Endothelial cell of hepatic sinusoid (primary cell): ENCODE measurements around the gene UNC93B1.

Experiments
- in situ Hi-C: cut with HindIII; loops from 2 replicates; pipeline ENCODE4 v1.10.0; 2017; ENCODE audit warnings: low sequenced_read_pairs

The UNC93B1 gene

DNA sequence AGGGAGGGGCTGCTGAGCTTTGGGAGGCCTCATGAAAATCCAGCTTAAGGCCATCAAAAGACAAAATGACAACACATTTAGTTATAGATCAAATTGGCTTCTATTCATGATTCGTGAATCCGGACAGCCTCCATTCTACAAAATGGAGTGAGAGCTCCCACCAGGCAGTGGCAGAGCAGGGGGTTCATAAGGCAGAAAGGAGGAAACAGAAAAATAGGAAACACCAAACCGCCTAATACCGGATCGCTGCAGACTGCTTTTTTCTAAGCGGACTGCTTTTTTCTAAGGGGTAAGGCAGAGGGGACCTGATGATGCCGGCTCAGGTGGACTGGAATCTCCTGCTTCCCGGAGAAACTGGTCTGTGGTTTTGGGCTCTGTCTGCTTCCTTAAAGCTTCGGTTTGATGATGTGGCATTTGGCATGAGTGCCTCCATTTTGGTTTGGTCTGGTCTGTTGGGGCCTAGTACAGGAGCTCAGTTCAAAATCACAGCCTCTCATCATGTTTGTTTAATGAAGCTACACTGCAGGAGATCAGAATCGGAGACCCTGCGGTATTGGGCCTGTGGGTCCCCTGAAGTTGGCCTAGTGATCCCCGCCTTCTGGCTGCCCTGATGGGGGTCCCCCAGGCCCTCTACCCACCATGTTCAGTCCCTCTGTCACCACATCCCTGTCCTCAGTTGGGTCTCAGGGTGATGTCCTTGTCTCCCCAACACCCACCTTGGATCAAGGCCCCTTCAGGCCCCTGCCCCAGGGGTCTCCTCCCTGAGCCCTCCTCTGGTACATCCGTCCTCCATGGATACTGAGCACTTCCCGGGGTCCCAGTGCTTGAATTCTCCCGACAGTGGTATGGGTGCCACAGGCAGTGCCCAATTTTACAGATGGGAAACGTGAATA lies 7.4 kb upstream of the UNC93B1 start:
- in situ Hi-C loops, result no loop called here

- in situ Hi-C loops, result no loop called here
These were observed 6.5 kb upstream of the UNC93B1 start, which contains the start of gene ALDH3B1 for GRCh38 chr11:68010090-68011041. Gene ALDH3B1, plus strand, starts transcription at chr11:68010327. Its CDS starts 4,971 bp downstream, at chr11:68015298.

DNA sequence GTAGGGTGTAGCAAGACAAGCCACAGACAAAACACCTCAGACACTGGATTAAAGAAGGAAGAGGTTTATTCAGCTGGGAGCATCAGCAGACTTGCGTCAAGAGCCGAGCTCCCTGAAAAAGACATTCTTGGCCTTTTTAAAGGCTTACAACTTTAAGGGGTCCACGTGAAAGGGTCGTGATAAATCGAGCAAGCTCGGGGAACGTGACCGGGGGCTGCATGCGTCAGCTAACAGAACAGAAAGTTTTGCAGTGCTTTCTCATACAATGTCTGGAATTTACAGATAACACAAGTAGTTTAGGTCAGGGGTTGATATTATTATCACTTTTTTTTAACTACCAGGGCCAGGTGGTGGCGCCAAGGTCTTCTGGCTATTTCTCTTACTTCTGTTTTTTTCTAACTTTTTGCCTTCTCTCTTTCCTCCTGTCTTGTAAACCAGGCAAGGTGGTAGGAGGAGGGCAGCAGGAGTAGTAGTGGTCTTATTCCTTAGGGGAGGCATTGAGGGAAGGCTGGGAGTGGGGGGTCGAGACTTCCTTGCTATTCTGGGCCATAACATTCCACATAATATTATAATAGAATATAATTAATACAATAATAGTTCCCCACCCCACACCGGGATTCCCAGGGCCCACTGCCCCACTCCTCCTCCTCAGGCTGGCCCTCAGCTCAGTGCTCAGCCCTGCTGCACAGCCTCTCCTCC lies 5.6 kb upstream of the UNC93B1 start:
- in situ Hi-C loops, result no loop called here

DNA sequence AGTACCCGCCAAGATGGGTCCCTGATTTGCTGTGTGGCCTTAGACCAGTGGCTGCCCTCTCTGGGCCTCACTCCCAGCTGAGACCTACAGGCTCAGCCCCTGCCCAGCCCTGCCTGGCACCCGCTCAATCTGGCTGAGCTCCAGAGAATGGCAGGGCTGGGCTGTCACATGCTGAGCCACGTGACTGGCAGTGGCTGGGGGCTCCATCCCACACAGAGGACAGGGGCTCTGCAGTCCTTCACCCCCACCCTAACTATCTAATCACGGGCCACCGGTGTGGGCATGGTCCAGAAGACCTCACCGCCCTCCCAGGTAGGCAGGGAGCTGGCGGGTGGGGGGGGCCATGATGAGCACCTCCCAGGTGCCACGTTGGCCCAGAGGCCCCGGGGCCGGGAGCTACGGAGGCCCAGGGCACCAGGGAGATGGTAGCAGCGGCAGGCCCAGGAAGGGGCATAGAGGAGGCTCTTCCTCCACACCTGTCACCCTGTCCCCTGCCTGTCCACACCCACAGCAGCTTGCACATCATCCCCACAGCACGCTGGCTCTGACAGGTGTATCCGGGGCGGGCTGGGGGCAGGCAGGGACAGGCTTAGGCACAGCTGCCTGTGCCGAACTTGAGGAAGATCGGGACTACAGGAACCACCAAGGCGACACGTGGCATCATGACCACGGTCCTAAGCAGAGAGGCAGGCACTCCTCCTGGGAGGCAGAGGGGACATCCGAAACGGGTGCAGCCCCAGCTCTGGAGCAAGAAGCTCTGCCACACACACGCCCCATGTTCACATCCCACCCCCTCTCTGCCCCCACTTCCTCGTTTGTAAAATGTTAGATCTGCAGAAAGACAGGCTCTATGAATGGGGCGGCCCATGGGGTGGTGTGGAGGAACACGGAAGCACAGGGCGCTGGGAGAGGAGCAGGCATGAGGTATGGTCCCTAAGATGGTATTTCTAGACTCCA lies 4.8 kb upstream of the UNC93B1 start:
- in situ Hi-C loops, result no loop called here

DNA sequence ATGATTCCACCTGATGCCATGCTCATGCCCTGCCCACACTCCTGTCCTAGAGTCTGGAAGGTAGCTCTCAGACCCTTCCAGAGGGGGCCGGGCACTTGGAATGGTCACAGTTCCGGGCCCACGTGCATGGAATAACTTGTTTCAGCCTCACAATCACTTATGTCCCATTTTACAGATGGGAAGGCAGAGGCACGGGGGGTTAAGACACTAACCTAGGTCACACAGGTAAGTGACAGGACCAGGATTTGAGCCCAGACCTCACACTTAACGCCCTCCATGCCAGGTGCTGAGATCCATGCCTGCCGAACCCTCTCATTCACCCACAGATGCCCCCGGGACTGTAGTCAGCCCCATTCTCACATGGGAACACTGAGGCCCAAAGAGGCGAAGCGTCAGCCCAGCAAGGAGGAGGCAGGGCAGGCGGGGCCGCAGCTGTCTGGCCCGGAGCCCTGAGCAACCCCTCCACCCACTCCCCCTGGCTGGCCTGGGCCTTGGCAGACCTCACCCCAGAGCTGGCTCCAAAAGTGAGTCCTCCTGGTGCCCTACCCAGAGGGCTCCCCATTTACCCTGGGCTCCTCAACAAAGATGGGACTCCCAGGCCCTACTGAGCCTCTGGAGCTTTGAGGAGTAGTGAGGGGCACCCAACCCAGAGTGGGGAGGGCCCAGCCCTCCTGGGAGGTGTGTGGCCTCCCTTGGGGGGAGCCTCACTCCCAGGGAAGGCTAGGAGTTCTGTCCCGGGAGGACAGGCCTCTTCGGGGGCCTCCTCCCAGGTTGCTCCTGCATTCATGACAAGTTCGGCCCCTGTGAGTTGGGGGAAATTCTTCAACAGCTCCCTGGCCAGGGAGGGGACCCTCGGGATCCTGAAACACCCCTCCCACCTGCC lies 3.8 kb upstream of the UNC93B1 start:
- in situ Hi-C loops, result no loop called here

DNA sequence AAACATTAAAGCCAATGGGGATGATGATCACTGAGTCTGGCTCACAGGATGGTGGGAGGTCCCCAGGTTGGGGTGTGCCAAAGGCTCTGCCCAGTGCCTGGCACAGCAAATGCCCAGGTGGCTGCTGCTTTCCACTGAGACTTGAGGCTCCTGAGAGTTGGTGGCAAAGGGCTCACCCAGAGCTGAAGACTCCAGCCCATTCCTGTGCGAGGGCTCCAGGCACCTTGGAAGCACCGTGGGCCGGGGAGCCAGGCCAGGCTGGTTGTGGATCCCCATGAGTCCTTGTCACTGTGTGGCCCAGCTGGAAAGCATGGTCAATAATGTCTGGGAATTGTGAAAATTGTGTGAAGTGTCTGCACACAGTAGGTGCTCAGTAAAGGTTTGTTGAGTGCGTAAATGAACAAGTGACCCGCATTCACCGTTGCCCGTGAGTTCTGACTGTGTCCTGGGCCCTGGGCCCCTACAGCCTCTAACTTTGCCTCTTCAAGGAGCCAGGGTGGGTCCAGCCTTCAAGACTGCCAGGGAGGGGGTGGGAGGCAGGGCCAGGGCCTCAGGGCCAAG lies 2.8 kb upstream of the UNC93B1 start:
- in situ Hi-C loops, result no loop called here

- in situ Hi-C loops, result no loop called here
These were observed 846 bp upstream of the UNC93B1 start for GRCh38 chr11:68004551-68005335.

GRCh38 chr11:68002938-68003845 lies 705 bp downstream of the UNC93B1 start:
- in situ Hi-C loops, result no loop called here

GRCh38 chr11:68002575-68002937 lies 1.3 kb downstream of the UNC93B1 start:
- in situ Hi-C loops, result no loop called here

DNA sequence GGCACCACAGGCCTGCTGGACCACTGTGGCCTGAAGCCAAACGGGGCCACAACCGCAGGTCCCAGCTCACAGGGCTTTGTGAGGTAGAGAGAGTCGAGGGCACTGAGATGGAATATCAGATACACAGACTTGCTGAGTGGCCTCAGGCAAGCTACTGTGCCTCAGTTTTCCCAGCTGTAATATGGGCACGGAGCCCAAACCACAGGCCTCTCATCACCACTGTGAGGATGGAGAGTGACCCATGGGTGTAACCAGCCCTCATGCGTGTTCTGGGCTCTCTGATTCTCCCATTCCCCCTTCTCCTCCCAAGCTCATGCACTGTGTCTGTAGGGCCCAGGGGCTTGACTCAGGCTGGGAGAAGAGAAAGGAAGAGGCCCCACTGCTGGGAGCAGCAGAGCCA lies 4.2 kb downstream of the UNC93B1 start:
- in situ Hi-C loops, result no loop called here

DNA sequence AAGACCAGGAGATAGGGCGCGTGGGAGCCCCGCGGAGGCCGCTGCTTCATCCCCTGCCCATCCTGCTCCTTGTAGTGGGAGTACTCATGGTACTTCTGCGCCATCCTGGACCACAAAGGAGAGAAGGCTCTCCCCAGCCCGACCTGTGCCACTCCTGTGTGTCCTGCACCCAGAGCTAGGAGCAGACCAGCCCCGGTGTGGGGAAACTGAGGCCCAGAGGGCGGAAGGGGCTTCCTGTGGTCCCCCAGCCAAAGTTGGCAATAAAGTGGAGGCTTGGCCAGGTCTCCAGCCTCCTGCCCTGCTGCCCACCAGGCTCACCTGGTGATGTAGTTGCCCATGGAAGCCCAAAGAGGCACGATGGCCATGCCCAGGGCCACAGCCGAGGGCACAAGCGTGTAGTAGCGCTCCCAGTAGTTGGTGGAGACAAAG lies 4.7 kb downstream of the UNC93B1 start:
- in situ Hi-C loops, result no loop called here

DNA sequence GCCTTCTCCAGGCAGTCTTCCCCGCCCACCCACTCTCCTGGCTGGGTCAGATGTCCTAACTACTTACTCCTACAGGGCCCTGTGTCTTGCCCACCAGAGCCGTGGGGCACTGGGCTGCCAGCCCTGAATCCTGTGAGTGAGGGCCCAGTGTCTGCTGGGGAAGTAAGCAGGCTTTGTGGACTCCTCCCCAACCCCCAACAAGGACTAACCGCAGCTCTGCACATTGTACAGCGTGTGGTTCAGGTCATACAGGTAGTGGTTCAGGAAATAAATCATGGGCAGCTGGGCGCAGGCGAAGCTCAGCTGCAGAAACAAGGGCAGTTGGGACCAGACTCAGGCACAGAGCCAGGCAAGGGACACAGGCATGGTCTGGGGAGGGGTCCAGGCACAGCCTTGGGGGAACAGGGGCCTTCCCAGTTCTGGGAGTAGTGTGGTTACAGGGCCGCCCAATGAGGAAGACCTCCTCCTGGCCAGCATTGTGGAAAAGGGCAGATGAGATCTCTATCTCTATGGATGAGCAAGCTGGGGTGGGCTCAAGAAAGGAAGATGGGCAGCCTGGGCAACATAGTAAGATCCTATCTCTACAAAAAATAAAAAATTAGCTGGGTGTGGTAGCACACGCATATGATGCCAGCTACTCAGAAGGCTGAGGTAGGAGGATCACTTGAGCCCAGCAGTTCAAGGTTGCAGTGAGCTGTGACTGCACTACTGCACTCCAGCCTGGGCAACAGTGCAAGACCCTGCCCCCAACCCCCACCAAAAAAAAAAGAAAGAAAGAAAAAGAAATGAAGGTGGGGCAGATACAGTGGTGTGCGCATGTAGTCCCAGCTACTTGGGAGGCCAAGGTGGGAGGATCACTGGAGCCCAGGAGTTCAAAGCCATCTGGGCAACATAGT lies 5.5 kb downstream of the UNC93B1 start:
- in situ Hi-C loops, result no loop called here

DNA sequence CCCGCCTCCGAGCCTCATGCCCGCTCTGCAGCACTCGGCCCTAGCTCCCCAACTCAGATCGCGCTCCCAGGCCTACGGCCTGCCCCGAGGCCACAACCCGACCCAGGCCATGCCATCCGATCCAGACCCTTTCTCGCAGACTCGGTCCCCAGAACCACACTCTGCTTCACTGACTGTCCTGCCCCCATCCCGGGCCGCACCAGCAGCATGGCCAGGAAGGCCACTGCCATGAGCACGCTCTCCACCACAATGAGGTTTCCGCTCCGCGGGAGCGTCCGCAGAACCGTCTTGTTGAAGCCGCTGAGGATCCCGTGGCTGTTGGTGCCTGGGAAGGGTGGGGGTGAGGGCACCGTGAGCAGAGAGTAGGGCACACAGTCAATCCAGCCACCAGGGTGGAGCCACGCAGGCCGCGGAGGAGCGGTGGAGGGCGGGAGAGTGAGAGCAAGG lies 6.4 kb downstream of the UNC93B1 start:
- in situ Hi-C loops, result no loop called here

DNA sequence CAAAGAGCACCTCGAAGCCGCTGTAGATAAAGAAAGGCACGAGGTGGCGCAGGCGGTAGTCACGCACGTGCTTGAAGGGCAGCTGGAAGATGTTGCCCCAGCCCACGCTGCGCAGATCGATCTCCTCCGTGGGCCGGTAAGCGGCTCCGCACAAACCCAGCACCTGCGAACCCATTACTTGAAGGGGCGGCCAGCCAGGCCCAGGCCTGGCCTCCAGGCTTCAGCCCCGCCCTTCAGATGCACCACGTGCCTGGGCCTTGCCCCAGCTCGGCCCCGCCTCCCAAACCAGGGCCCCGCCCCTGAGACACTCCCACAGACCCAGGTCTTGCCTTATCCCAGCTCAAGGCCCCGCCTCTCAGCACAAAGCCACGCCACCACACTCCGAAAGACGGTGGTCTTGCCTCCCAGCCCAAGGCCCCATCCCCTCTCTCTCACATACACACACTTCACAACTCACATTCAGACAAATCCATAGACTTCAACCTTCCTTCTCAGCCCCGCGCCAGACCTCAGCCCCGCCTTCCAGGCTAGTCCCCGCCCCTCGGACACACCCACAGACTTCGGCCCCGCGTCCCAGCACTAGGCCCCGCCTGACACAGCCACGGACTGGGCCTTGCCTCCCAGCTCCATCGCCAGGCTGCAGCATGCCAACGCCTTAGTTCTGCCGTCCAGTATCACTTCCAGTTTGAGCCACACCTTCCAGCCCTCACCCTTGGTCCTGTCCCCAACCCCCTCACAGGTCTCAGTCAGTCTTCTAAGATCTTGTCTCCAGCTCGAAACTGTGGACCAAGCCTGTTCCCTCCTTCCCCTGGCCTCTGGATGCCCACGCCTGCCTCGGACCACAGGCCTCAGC lies 7.0 kb downstream of the UNC93B1 start:
- in situ Hi-C loops, result no loop called here

- in situ Hi-C loops, result no loop called here
These were observed 7.8 kb downstream of the UNC93B1 start for GRCh38 chr11:67996051-67996450.
